Transverse colon (tissue), 4 donors: ENCODE measurements around the gene PTPRN2. TPM values are rescaled to one million over a fixed set of nuclear protein-coding genes. Genes with fewer than 3 reads are reported as not detected.

Source experiments
- DNase-seq: peaks from one replicate; pipeline ENCODE4 v3.0.0-alpha.2; 2019
- H3K27ac ChIP-seq, 4 donors: fragments of 200-600 bp; sonication (generic); 2 replicates each; pipeline ENCODE4 v1.5.1; 2016 to 2018; ENCODE audit warnings: inconsistent platforms in 4 of 4
- H3K27me3 ChIP-seq: fragments of 200-600 bp; sonication (generic); 2 replicates; pipeline ENCODE4 v1.5.1; 2017; ENCODE audit warnings: inconsistent platforms
- H3K36me3 ChIP-seq, 4 donors: fragments of 200-600 bp; sonication (generic); 2 replicates each; pipeline ENCODE4 v1.5.1; 2017 to 2019; ENCODE audit warnings: inconsistent platforms in 4 of 4
- H3K4me1 ChIP-seq, 4 donors: fragments of 200-600 bp; sonication (generic); 2 replicates each; pipeline ENCODE4 v1.5.1; 2017 to 2020; ENCODE audit warnings: inconsistent platforms in 4 of 4
- H3K4me3 ChIP-seq, 4 donors: fragments of 200-600 bp; sonication (generic); 1 replicate in 1 of 4; 2 replicates in 3 of 4; pipeline versions ENCODE4 v1.5.1 to v1.6.1; 2017 to 2019; ENCODE audit warnings: inconsistent platforms in 4 of 4
- H3K9me3 ChIP-seq, 2 donors: fragments of 200-600 bp; sonication (generic); 2 replicates each; pipeline ENCODE4 v1.5.1; 2017 to 2019; ENCODE audit warnings: inconsistent platforms in 2 of 2
- CTCF ChIP-seq, 5 experiments: fragments of 200-600 bp in 3 of 5; fragments of 450-650 bp in 2 of 5; sonication (generic) in 3 of 5; IDR thresholded peaks; 1 replicate in 2 of 5; 2 replicates in 3 of 5; pipeline ENCODE4 v1.5.1; 2016 to 2017; ENCODE audit warnings: antibody characterized with exemption in 5 of 5, inconsistent platforms in 3 of 5, mild to moderate bottlenecking in 2 of 5, moderate library complexity in 1 of 5
- EP300 ChIP-seq: sonication (generic); formaldehyde crosslinking; IDR thresholded peaks from one replicate; pipeline ENCODE4 v1.6.1; 2017; ENCODE audit warnings: antibody characterized with exemption, low read depth
- POLR2A ChIP-seq: fragments of 450-650 bp; IDR thresholded peaks from one replicate; pipeline ENCODE4 v1.6.1; 2016; ENCODE audit warnings: antibody characterized with exemption, mild to moderate bottlenecking, moderate library complexity
- POLR2AphosphoS5 ChIP-seq, 3 donors: sonication (generic); formaldehyde crosslinking; IDR thresholded peaks; one replicate each; pipeline ENCODE4 v1.6.1; 2016; ENCODE audit warnings: antibody characterized with exemption in 3 of 3
- WGBS, 2 donors: methylation state at CpG; one replicate each; pipeline ENCODE4 v1.1.5; 2018; ENCODE audit warnings: low coverage in 1 of 2; 5-methylcytosine and 5-hydroxymethylcytosine counted together
- in situ Hi-C, 4 donors: fragments of 200-750 bp; cut with MboI; loops; one replicate each; pipeline versions ENCODE4 v1.15.0 to v1.15.1; 2017; ENCODE audit warnings: low sequenced_read_pairs in 3 of 4, low pct_ligation_motif_present in 1 of 4, low pct_unique_long_range_greater_than_20kb in 1 of 4
- intact Hi-C: fragments of 100-400 bp; cut with DNase I; formaldehyde crosslinking; loops from one replicate; pipeline ENCODE4 v1.15.1; 2023; ENCODE audit warnings: low total_unique reads
- total RNA-seq, 4 donors: library from RNA; depleted of rRNA; stranded (reverse); fragments of >200 nt; gene quantifications; one replicate each; pipeline ENCODE4 v1.1.0, GENCODE V29; 2016

Gene PTPRN2
- total RNA-seq, 4 donors from 2014 or later: 15.4 to 31.1 (median 21.8) TPM

GRCh38 chr7:158405324-158405723 lies 182.3 kb downstream of the PTPRN2 start:
- WGBS, 2 donors: 60 to 90% methylated on average over 1 to 8 of the region's 8 CpGs
- Histone ChIP-seq H3K4me1 (peaks cover 0 to 14% (median 1%) of the 10 kb centered on the region in 4 donors), H3K27ac (no peak overlapping the region), H3K36me3 (no peaks in the 10 kb centered on the region), H3K4me3 (no peak overlapping the region), H3K27me3 (no peaks in the 10 kb centered on the region), H3K9me3 (no peaks in the 10 kb centered on the region)
- intact Hi-C loops (no loop called here), in situ Hi-C loops (no loop called here)
- no peak for DNase-seq
- TF ChIP-seq POLR2A (no peak), POLR2AphosphoS5 (IDR thresholded peaks at IDR 0.05) (no peak), EP300 (no peak), CTCF (IDR thresholded peaks at IDR 0.05) (no peak)

DNA sequence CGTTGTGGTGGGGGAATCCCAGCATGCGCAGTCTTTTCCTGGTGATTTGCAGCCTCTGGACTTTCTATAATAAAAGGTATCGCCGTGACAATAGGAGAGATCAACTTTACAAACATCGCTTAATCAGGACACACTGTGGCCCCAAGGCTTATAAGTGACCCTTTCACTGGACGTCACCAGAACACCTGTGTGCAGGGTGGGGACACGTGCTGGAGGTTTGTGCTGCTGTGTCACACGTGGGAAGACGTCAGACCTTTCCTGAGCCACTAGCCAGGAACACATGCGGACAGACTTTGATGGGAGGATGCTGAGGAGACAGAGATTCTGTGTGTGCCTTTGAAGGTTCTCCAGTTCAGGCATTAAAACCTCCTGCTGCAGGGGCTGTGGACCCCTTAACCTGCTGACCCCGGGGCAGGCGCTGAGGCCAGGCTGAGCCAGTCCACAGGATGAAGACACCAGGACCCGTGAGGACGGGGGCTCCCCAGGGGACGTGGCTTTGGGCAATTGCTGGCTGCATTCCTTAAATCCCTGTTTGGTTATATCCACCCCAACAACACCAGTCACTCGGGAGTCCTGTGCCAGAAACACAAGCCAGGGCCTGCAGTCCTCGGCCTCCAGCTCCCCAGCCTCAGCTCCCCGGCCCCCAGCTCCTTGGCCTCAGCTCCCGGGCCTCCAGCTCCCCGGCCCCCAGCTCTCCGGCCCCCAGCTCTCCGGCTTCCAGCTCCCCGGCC lies 183.4 kb downstream of the PTPRN2 start:
- Histone ChIP-seq H3K9me3 (peaks cover 0 to under 1% of the 10 kb centered on the region in 2 donors), H3K27ac (no peak overlapping the region), H3K36me3 (no peaks in the 10 kb centered on the region), H3K27me3 (no peaks in the 10 kb centered on the region), H3K4me1 (peaks cover 0 to 14% (median 1%) of the 10 kb centered on the region in 4 donors), H3K4me3 (no peak overlapping the region)
- in situ Hi-C loops: no loop called here
- no peak for DNase-seq
- 70 to 74% methylated on average over 5 to 23 of the region's 23 CpGs for WGBS, 2 donors
- intact Hi-C loops: no loop called here
- no peak for TF ChIP-seq POLR2A
- no peak for TF ChIP-seq POLR2AphosphoS5 (IDR thresholded peaks at IDR 0.05)
- no peak for TF ChIP-seq EP300

- H3K4me1 ChIP-seq: peaks cover 0 to 14% (median 1%) of the 10 kb centered on the region in 4 donors
- in situ Hi-C loops: no loop called here
- intact Hi-C loops: no loop called here
- no peaks in the 10 kb centered on the region for H3K27me3 ChIP-seq
- no peak overlapping the region for H3K4me3 ChIP-seq
- H3K9me3 ChIP-seq: peaks cover 0 to 4% of the 10 kb centered on the region in 2 donors
- DNase-seq: peak; percentile 55
- WGBS, 2 donors: 67% methylated on average over 21 of the region's 21 CpGs; no CpG with 5 or more reads in 1 of the 2 donors
- no peak overlapping the region for H3K27ac ChIP-seq
- TF ChIP-seq EP300: no peak
- no peak for TF ChIP-seq POLR2A
- TF ChIP-seq CTCF (IDR thresholded peaks at IDR 0.05): no peak
- TF ChIP-seq POLR2AphosphoS5 (IDR thresholded peaks at IDR 0.05): no peak
- H3K36me3 ChIP-seq: no peaks in the 10 kb centered on the region
Measured at GRCh38 chr7:158403013-158403821, 184.4 kb downstream of the PTPRN2 start.

DNA sequence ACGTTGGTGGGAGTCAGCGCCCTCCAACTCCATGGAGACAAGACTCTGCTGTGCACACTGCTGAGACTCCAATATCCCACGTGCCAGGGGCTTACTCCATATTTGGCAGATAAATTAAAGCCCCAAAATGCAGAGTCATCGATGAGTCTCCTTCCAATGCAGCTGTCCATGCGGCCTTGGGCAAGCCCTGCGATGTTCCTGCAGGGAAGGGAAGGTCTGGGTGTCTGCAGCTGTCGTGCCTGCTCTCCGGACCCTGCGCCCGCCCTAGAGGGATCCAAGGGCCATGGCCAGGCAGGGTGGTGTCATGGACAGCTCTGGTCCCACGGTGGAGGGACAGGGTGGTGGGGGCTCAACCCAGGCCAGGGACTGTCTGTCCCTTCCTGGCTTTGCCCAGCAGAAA lies 185.2 kb downstream of the PTPRN2 start:
- intact Hi-C loops: no loop called here
- Histone ChIP-seq H3K27me3 (no peaks in the 10 kb centered on the region), H3K4me1 (peaks cover 0 to 14% (median 1%) of the 10 kb centered on the region in 4 donors), H3K4me3 (no peak overlapping the region), H3K9me3 (peaks cover 0 to 4% of the 10 kb centered on the region in 2 donors), H3K36me3 (no peaks in the 10 kb centered on the region), H3K27ac (no peak overlapping the region)
- 78% methylated on average over 11 of the region's 11 CpGs; no CpG with 5 or more reads in 1 of the 2 donors for WGBS, 2 donors
- no peak for DNase-seq
- TF ChIP-seq POLR2AphosphoS5 (IDR thresholded peaks at IDR 0.05): no peak
- in situ Hi-C loops: no loop called here

GRCh38 chr7:158401826-158402225 lies 185.8 kb downstream of the PTPRN2 start:
- H3K27me3 ChIP-seq: no peaks in the 10 kb centered on the region
- in situ Hi-C loops (no loop called here), intact Hi-C loops (no loop called here)
- whole genome bisulfite sequencing, 2 donors: 70 to 77% methylated on average over 9 to 10 of the region's 10 CpGs
- H3K4me3 ChIP-seq: no peak overlapping the region
- H3K27ac ChIP-seq: no peak overlapping the region
- peaks cover 0 to 4% of the 10 kb centered on the region in 2 donors for H3K9me3 ChIP-seq
- no peak for DNase-seq
- no peaks in the 10 kb centered on the region for H3K36me3 ChIP-seq
- TF ChIP-seq POLR2AphosphoS5 (IDR thresholded peaks at IDR 0.05) (no peak), POLR2A (no peak), CTCF (IDR thresholded peaks at IDR 0.05) (no peak), EP300 (no peak)
- H3K4me1 ChIP-seq: peaks cover 0 to 14% (median 2%) of the 10 kb centered on the region in 4 donors
